GM21717 (cell line): Measurements from ENCODE around the gene GGA1.

Source experiments
- ATAC-seq: cut with Tn5 transposase; IDR thresholded peaks from one replicate; pipeline ENCODE4 v1.9.1; 2021; ENCODE audit warnings: mild to moderate bottlenecking, moderate library complexity; ENCODE audit not compliant: unreplicated experiment

Gene GGA1

DNA sequence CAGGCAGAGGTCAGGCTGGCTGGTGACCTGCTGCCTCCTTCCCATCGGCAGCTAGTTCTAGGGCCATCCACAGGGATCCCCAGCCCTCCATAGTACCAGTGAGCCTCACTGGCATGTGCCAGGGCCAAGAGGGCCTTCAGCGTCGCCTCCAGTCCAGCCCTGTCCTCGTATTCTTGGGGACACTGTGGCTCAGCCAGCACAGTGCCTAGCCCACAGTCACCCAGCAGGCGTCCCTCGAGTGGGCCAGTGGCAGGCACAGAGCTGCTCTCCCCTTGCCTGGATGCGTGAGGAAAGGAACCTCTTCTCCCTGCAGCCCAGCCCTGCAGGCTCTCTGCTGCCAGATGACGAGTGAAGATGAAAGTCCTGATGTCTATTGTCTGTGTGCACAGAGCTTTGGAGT, 20.2 kb downstream of the GGA1 start:
- ATAC-seq = no peak

DNA sequence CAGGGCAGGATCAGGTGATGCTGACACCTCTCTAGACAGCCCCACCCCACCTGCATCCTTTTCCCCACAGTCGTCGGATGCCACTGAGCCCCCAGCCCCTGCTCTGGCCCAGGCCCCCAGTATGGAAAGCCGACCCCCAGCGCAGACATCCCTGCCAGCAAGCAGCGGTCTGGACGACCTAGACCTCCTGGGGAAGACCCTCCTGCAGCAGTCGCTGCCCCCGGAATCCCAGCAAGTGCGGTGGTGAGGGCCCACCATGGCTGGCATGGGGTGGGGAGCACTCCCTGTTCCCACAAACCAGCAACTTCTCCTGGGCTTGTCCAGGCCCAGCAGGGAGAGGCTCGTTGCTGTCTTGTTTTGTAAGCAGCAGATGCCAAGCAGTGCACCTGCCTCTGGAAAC, 21.3 kb downstream of the GGA1 start:
- no peak for ATAC-seq

- no peak for ATAC-seq
Measured at GRCh38 chr22:37630839-37631435, 22.3 kb downstream of the GGA1 start.

- ATAC-seq = no peak
Measured at GRCh38 chr22:37631448-37632173, 23.0 kb downstream of the GGA1 start.

DNA sequence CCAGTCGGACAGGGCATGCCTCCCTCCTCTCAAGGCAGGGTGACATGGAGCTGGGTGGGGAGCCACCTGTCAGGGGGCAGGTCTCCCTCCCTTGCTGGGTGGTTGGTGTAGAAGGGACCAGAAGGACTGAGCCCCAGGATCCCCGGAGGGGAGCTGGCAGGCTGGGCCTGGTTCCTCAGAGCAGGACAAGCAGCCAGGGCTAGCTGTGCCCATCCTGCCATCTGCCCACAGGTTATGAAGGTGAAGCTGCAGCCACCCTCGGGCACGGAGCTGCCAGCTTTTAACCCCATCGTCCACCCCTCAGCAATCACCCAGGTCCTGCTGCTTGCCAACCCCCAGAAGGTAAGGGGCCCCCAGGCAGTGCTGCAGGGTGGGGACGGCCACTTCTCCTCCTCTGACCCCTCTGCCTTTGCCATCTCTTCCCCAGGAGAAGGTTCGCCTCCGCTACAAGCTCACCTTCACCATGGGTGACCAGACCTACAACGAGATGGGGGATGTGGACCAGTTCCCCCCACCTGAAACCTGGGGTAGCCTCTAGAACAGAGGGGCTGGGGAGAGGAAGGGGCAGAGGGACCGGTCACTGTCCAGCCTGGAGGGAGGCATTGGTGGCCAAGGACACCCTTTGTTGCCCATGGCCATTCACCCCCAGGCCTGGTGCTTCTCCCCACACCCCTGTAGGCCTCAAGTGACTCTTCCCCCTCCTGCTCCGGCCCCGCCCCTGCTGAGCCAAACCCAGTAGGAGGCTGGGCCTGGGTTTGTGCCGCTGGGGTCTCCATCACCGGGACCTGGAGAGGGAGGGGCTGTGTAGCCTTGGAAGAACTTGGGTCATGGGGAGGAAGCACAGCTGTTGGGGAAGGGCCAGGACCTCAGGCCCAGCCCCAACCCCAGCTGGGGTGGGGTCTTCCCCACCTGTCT, 23.8 kb downstream of the GGA1 start:
- peak; percentile 19 for ATAC-seq

GRCh38 chr22:37633089-37633624, 24.5 kb downstream of the GGA1 start:
- ATAC-seq = peak; percentile 43

- ATAC-seq = peak; percentile 50
Measured at GRCh38 chr22:37633625-37634416, 25.2 kb downstream of the GGA1 start.

- ATAC-seq = no peak
Measured at GRCh38 chr22:37634417-37634924, 25.8 kb downstream of the GGA1 start.

GRCh38 chr22:37635157-37635556, 26.5 kb downstream of the GGA1 start:
- no peak for ATAC-seq

- no peak for ATAC-seq
Measured at GRCh38 chr22:37636186-37636948, 27.7 kb downstream of the GGA1 start.

DNA sequence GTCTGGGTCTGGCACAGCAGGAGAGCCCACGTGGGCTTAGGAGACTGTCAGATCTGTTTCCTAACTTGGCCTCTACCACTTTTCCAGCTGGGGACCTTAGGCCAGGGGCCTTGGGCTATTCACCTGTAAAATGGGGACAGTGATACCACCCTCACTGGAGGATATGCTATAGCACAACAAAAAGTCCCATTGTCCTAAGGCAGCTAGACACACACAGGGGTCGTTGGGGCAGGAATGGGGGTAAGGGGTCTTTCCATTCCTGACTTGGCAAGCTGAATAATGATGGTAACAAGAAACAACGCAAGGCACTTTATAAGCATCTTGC, 28.3 kb downstream of the GGA1 start:
- ATAC-seq = no peak

GRCh38 chr22:37638391-37639069, 29.9 kb downstream of the GGA1 start:
- no peak for ATAC-seq

- no peak for ATAC-seq
Measured at GRCh38 chr22:37639070-37639760, 30.6 kb downstream of the GGA1 start, which contains the start of gene SH3BP1. SH3BP1 (plus strand) TSS chr22:37639669; CDS start chr22:37639788, 119 bp downstream.

GRCh38 chr22:37639771-37640590, 31.3 kb downstream of the GGA1 start:
- ATAC-seq = no peak

DNA sequence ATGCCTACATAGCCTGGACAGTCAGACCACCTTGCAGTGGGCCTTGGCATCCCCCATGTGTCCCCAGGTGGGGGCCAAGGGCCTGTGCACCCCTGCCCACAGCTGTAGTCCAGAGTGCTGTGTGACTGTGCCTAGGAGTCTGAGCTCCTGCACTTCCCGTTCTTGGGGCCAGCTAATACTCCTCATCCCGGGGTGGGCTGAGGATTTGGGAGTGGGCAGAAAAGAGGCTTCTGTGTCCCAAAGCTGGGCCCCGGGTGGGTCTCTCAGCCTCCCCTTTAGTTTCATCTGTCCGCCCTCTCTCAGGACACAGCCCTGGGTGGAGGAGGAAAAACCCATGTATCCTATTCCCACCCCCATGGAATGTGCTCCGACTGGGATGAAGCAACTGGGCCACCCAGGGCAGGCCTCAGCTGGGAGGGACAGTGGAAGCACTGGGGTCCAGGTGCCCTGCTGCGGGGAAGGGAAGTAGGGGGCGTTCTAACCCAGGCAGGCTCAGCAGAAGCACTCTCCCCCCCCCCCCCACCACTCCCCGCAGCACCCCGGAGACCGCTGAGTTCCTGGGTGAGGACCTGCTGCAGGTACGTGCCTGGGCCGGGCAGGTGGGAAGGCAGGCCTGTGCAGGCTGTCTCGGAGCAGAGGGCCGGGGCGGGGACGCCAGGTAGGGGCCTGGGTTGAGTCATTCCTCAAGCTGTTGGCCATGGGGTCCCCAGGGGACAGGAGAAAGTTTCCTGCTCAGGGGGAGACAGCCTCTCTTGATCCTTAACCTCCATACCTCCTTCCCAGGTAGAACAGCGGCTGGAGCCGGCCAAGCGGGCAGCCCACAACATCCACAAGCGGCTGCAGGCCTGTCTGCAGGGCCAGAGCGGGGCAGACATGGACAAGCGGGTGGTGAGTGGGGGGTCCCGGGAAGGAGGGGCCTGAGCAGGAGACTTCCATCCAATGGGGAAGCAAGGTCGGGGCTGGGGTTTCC, 32.2 kb downstream of the GGA1 start:
- no peak for ATAC-seq

DNA sequence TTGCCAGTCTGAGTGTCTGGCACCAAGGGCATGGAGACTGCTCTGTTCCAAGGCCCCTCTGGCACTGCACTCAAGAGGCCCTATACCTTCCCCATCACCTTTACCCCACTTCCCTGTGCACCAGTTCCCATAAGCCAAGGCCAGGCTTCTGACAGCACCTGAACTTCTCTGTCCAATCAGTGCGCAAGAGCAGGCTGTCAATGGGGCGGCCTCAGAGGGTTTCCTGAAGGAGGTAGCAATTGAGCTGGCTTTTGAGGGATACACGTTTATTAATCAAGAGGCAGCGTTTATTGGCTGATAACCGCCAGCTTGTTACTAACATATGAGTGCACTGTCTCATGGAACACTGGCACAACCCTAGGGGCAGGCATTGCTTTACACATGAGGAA, 32.9 kb downstream of the GGA1 start:
- no peak for ATAC-seq
